Astrocyte (in vitro differentiated cells and primary cell): ENCODE results near the gene ADGRB3.

Source experiments
- EZH2 ChIP-seq: IDR thresholded peaks from 2 replicates; pipeline ENCODE4 v1.6.1; 2012; ENCODE audit warnings: mild to moderate bottlenecking, low read length, inconsistent platforms; ENCODE audit not compliant: insufficient read depth
- TF ChIP-seq, protein P1 (sequence below): IDR thresholded peaks from 2 replicates; pipeline ENCODE4 v1.5.1; 2011; ENCODE audit warnings: low read depth, mild to moderate bottlenecking, inconsistent platforms, low read length, moderate library complexity; ENCODE audit not compliant: insufficient read depth

GRCh38 chr6:68719761-68720160 is 84.7 kb downstream of the ADGRB3 start:
- TF ChIP-seq, protein P1, sequence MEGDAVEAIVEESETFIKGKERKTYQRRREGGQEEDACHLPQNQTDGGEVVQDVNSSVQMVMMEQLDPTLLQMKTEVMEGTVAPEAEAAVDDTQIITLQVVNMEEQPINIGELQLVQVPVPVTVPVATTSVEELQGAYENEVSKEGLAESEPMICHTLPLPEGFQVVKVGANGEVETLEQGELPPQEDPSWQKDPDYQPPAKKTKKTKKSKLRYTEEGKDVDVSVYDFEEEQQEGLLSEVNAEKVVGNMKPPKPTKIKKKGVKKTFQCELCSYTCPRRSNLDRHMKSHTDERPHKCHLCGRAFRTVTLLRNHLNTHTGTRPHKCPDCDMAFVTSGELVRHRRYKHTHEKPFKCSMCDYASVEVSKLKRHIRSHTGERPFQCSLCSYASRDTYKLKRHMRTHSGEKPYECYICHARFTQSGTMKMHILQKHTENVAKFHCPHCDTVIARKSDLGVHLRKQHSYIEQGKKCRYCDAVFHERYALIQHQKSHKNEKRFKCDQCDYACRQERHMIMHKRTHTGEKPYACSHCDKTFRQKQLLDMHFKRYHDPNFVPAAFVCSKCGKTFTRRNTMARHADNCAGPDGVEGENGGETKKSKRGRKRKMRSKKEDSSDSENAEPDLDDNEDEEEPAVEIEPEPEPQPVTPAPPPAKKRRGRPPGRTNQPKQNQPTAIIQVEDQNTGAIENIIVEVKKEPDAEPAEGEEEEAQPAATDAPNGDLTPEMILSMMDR: no peak
- no peak for TF ChIP-seq EZH2
